HG03469 (cell line): Measurements from ENCODE around the gene DUSP18.
"Not testable (repeated sequence)": the region's sequence is repeated elsewhere in the genome, so short reads cannot be mapped to it uniquely, and the experiment has no call there.

Experiments used
- ATAC-seq: cut with Tn5 transposase; IDR thresholded peaks from one replicate; pipeline ENCODE4 v1.9.1; 2021; ENCODE audit warnings: mild to moderate bottlenecking, moderate library complexity, moderate number of reproducible peaks; ENCODE audit not compliant: unreplicated experiment

The DUSP18 gene

GRCh38 chr22:30679895-30680690, 12.4 kb upstream of the DUSP18 start:
- not testable (repeated sequence) for ATAC-seq

DNA sequence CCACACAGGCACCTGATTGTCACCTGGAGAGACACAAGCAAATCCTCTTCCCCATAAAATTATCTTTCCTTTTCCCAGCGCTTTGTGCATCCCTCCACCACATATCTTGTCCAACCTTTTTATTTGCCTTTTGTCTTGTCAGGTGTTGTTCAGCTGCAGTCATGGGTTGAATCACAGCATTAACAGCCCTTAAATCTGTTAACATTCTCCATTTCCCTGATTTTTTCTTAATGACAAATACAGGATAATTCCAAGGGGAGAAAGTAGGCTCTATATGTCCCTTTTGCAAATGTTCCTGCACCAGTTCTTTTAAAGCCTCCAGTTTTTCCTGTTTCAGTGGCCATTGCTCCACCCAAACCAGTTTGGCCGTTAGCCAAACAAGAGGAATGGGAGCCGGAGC, 8.9 kb upstream of the DUSP18 start:
- ATAC-seq = not testable (repeated sequence)

DNA sequence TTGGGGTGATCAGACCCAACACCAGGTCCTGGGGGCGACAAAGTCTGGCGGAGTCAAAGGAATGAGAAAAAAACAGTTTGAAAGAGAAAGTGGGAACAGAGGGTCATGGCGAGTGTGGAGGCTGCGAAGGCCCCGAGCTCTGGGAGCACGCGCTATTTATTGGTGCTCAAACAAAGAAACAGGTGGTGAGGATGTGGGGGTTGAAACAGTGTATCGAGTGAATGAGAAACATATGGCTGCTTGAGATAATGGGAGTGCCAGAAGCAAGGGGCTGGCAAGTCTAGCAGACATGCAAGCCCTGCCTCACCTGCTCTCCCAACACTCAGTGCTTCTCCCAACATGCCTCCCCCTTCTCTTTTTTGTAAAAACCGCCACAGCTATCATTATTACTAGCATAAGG, 7.8 kb upstream of the DUSP18 start:
- no peak for ATAC-seq

DNA sequence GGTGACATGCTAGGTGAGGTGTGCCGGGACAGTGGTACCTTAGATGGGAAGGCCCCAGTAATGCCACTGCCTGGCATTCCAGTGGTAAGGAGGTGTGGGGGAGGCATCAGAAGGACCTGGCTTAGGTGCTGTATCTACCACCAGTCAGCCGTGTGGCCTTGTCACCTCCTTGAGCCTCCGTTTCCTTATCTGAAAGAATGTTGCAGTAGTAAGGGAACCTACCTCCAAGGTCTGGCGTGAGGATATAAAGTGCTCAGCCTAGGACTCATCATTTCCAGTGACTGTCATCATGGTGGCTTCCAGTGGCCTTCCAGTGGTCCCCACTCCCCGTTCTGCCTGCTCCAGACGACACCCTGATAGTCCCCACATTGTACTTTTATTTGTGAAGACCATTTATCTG, 6.8 kb upstream of the DUSP18 start:
- no peak for ATAC-seq

GRCh38 chr22:30673136-30673535, 5.5 kb upstream of the DUSP18 start:
- ATAC-seq = no peak

GRCh38 chr22:30671071-30671470, 3.4 kb upstream of the DUSP18 start:
- no peak for ATAC-seq

DNA sequence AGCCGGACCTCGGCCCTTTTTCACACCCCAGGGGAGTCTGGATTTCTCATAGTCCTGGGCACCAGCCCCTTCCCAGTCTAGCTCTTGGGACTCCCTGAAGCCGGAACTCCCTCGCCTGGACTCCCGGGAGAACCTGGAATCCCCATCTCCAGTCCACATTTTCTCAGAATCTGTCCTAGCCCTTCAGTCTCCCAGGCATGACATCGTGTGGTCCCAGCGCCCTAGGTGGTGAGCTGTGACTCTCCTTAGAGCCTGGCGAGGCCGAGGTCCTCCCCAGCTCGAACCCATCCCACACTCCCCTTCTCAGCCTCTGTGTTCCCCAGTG, 673 bp upstream of the DUSP18 start:
- no peak for ATAC-seq

GRCh38 chr22:30667107-30667493, 575 bp downstream of the DUSP18 start:
- ATAC-seq = no peak

DNA sequence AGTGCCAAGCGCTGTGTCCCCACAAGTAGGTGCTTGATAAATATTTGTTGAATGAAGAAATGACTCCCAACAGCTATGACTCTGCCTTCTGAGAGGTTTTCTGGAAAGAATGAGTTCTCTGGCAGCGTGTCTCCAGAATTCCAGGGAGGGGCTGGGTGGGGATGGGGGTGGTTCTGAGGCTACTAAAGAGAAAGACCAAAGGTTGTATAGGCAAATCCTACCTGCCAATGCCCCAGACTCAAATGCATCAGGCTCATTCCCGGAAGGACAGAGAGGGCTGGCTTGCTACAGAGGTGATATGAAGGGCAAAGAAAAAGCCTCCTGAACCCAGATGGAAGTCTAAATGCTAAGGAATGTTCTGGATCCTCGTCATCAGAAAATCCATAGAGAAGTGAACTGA, 1.9 kb downstream of the DUSP18 start:
- no peak for ATAC-seq

DNA sequence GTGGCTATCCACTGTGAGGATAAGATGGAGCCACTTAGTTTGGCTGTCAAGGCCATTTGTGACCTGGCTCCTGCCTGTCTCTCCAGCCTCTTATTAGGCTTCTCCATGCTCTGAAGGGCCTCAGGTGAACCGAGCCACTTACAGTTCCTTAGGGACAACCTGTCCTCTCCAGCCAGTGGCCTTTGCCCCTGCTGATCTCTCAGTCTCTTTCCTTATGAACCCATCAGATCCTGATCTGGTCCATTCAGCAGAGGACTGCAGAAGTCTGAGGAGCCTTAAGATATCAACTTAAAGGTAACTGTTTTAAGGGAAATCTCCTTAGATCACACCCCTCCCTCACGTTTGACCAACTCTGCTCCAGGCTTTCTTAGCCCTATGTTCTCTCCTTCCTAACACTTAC, 2.4 kb downstream of the DUSP18 start:
- no peak for ATAC-seq

DNA sequence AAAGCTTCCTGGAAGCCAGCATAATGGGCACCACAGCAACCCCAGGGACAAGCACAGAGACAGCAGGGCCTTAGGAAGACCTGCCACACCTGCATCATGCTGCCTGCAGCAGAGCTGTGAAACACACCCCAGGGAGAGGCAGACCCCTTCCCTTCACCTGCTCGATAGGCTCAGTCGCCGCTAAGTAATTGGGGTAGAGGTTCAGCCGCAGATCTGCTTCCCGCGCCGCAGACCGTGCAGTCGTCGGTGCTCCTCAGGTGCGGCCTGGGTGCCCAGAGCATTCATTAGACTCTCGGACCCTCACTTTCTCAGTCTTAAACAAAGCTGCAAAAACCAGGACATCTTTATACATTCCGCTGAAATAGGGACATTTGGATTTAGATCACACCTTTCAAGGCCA, 2.9 kb downstream of the DUSP18 start:
- ATAC-seq = no peak

DNA sequence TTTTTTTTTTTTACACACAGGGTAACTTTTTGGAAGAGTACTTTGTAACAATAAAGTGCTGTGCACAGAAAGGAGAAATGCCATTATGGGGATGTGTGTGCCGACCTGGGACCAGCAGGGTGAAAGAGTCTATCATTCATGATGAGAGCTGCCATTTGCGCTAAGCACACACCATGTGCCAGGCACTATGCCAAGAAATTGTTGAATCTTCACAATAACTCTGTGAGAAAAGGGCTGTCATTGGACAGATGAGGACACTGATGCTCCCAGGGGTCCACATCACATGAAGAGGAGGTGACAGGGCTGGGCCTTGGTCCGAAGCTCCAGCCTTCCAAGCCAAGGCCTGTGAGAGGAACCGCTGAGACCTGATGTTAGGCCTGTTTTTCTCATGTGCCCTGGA, 5.6 kb downstream of the DUSP18 start:
- no peak for ATAC-seq

GRCh38 chr22:30655532-30655931, 12.1 kb downstream of the DUSP18 start:
- no peak for ATAC-seq

DNA sequence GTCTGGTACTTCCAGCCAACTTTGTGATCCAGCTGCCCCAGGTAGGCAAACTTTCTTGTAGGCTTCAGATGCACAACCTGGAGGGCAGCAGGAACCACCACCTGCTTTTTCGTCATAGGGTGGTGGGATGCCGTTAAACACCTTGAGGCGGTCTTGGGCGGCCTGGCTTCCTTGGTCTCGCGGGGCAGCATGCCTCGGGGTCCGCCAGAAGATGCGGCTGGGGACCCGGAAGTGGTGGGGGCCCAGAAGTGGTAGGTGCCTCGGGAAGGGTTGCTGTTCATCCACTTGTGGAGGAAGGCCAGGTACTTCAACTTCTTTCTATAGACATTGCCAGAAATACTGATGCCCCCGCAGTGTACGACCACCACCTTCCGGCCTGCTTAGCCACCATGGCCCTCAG, 13.3 kb downstream of the DUSP18 start:
- ATAC-seq = no peak

DNA sequence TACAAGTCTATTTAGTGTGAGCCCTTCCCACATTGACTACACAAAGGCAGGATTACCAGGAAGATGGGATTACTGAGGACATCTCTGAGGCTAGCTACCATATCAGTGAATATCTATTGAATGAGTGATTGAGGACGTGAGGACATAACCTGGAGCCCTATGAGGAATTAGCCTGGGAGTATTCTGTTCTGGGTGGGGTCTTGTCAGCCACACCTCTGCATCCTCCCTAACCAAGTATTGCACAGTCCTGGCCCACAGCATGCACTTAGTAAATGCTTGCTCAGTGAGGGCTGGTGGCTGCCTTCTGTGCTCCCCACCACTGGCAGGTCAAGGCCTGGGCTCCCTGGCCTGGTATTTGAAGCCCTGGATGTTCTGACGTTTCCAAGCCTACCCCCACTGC, 14.8 kb downstream of the DUSP18 start:
- ATAC-seq = no peak

DNA sequence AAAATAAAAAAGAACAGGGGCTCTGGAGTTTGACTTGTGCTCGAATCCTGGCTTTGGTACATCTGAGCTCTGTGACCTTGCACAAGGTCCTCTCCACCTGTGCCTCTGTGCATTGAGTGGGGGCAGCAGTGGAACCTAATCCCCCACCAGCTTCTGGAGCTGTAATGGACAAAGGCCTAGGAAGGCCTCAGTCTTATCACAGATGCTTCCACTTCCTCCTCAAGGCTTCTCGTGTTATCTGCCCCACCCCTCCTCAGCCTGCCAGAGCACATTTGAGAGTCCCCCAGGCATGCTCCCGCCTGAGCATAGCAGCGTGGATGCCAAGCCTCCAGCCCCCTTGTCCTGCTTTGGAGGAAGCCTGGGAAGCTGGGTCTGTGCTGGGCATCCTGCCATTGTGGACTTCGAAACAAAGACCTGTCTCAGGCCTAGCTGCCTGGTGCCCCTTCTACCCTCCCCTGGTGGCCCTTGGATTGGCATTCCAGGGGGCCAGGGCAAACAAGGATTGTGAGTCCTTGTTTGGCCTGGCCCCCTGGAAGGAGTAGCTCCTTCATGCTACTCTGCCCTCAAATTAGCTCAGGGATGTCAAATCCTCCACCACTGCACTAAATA, 17.1 kb downstream of the DUSP18 start:
- ATAC-seq = no peak

DNA sequence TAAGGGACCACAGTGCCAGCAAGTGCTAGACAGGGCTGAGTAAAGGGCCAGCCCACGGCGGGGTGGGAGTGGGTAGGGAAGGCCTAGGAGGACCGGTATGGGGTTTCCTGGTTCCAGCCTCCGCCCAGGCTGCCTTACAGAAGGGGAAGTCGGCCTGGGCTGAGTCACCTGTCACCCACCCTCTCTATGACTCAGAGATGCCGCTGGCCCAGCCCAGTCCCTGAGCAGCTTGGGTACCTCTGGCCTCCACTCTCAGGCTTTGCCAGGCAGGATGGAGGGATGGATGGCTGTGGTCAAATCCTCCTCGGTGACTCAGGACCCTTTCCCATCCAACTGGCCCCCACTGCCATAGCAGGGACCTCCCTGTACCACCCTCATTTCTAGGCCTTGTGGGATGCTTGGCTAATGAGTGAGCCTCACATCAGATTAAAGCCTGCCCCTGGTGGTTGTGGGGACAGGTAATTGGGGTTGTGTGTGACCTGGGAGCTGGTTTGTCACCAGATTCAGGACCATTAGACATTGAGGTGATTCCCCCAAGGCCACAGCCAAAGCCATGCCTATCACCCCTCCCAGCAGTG, 18.2 kb downstream of the DUSP18 start:
- ATAC-seq = no peak

GRCh38 chr22:30648825-30649224, 18.9 kb downstream of the DUSP18 start:
- no peak for ATAC-seq

GRCh38 chr22:30647536-30647935, 20.1 kb downstream of the DUSP18 start:
- ATAC-seq = no peak

DNA sequence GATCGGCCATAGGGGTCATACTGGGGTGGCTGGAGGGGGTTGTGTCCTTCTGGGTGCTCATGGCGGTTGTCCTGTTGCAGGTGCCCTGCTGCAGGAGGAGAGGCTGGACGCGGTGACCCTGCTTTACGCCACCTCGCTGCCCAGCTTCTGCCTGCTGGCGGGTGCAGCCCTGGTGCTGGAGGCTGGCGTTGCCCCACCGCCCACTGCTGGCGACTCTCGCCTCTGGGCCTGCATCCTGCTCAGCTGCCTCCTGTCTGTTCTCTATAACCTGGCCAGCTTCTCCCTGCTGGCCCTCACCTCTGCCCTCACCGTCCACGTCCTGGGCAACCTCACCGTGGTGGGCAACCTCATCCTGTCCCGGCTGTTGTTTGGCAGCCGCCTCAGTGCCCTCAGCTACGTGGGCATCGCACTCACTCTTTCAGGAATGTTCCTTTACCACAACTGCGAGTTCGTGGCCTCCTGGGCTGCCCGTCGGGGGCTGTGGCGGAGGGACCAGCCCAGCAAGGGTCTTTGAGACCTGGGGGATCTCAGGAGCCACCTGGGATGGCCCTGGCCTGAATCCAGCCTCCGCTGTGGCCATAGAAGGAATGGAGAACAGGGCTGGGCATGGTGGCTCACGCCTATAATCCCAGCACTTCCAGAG, 21.0 kb downstream of the DUSP18 start:
- no peak for ATAC-seq

- ATAC-seq = no peak
Measured at GRCh38 chr22:30643055-30643875, 24.4 kb downstream of the DUSP18 start.
